Lower leg skin (tissue), 3 donors: ENCODE measurements around the gene CLASRP.

Experiments
- CTCF ChIP-seq, 3 donors: fragments of 450-650 bp; IDR thresholded peaks; one replicate each; pipeline ENCODE4 v1.5.1; 2016; ENCODE audit warnings: antibody characterized with exemption in 3 of 3, mild to moderate bottlenecking in 3 of 3, moderate library complexity in 2 of 3
- POLR2A ChIP-seq, 2 donors: fragments of 450-650 bp; IDR thresholded peaks; one replicate each; pipeline ENCODE4 v1.6.1; 2016 to 2017; ENCODE audit warnings: antibody characterized with exemption in 2 of 2, mild to moderate bottlenecking in 1 of 2, moderate library complexity in 1 of 2

- TF ChIP-seq CTCF (IDR thresholded peaks at IDR 0.05) (no peak), POLR2A (IDR thresholded peaks at IDR 0.05) (no peak)
Measured at GRCh38 chr19:45020071-45020470, 18.8 kb upstream of the CLASRP start.
